Type B pancreatic cell (in vitro differentiated cells): ENCODE measurements around the gene RAP1GAP2. TPM values are rescaled to one million over a fixed set of nuclear protein-coding genes. Genes with fewer than 3 reads are reported as not detected.

ENCODE experiments used
- DNase-seq: peaks from one replicate; pipeline ENCODE4 v3.0.0; 2021; ENCODE audit warnings: mixed read lengths; ENCODE audit not compliant: unreplicated experiment; ENCODE audit errors: extremely low spot score
- H3K27ac Mint-ChIP-seq: 2 replicates; pipeline ENCODE4 v1.8.0; 2021; ENCODE audit warnings: mild to moderate bottlenecking, mixed read lengths
- H3K27me3 Mint-ChIP-seq: 2 replicates; pipeline ENCODE4 v1.8.0; 2021; ENCODE audit warnings: mixed read lengths
- H3K36me3 Mint-ChIP-seq: 2 replicates; pipeline ENCODE4 v1.8.0; 2021; ENCODE audit warnings: mixed read lengths
- H3K4me1 Mint-ChIP-seq: one replicate; pipeline ENCODE4 v1.8.0; 2021; ENCODE audit warnings: mixed read lengths; ENCODE audit not compliant: unreplicated experiment
- H3K4me3 Mint-ChIP-seq: 2 replicates; pipeline ENCODE4 v1.8.0; 2021; ENCODE audit warnings: mild to moderate bottlenecking, mixed read lengths
- H3K9me3 Mint-ChIP-seq: 2 replicates; pipeline ENCODE4 v1.8.0; 2021; ENCODE audit warnings: mixed read lengths
- total RNA-seq: library from RNA; stranded (reverse); gene quantifications from 2 replicates; pipeline ENCODE4 v1.2.1, GENCODE V29; 2021; ENCODE audit warnings: low replicate concordance
- TF ChIP-seq, protein P1 (sequence below): fragments of 200-600 bp; sonication (generic); conservative IDR thresholded peaks from 2 replicates; pipeline ENCODE4 v1.5.0; 2021; ENCODE audit warnings: antibody characterized with exemption, mild to moderate bottlenecking

RAP1GAP2 gene
- total RNA-seq, 1 donor from 2014 or later = 49.7 TPM

DNA sequence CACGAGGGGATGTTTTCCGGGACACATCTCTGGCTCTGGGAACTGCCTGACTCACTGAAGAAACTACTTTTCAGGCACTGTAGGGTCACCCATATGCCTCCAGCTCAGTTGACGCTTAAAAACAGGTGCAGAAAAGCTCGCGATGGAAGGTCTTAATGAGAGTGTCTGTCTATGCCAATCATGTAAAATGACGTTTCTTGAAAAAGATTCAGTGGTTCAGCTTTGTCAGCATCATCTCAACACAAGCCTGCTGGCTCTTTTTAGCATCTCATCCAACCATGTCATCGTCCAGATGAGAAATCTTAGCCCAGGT, 239.7 kb downstream of the RAP1GAP2 start:
- Mint-ChIP-seq H3K4me1 (no peaks in the 10 kb centered on the region), H3K36me3 (no peaks in the 10 kb centered on the region), H3K27ac (no peak overlapping the region), H3K27me3 (no peaks in the 10 kb centered on the region), H3K9me3 (no peaks in the 10 kb centered on the region), H3K4me3 (no peak overlapping the region)
- TF ChIP-seq, protein P1, sequence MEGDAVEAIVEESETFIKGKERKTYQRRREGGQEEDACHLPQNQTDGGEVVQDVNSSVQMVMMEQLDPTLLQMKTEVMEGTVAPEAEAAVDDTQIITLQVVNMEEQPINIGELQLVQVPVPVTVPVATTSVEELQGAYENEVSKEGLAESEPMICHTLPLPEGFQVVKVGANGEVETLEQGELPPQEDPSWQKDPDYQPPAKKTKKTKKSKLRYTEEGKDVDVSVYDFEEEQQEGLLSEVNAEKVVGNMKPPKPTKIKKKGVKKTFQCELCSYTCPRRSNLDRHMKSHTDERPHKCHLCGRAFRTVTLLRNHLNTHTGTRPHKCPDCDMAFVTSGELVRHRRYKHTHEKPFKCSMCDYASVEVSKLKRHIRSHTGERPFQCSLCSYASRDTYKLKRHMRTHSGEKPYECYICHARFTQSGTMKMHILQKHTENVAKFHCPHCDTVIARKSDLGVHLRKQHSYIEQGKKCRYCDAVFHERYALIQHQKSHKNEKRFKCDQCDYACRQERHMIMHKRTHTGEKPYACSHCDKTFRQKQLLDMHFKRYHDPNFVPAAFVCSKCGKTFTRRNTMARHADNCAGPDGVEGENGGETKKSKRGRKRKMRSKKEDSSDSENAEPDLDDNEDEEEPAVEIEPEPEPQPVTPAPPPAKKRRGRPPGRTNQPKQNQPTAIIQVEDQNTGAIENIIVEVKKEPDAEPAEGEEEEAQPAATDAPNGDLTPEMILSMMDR = no peak
- no peak for DNase-seq

DNA sequence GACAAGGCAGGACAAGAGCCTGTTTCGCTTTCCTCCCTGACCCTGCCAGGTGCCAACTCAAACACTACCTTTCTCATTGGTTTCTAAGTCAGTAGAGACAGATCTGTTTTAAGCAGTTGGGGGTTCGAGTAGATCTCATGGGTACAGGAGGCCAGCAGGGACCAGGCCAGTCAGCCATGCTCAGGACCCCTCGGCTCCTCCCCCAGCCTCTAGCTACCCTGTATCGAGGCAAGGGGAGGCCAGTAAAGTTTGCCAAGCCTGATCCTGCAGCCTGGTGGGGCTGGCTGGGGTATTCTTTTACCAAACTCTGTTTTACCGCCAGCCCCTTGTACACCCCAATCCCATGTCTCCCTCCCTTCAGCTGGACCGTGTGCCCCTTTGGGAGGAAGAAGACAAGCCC, 240.6 kb downstream of the RAP1GAP2 start:
- Mint-ChIP-seq H3K9me3 (no peaks in the 10 kb centered on the region), H3K36me3 (no peaks in the 10 kb centered on the region), H3K4me1 (no peaks in the 10 kb centered on the region), H3K4me3 (no peak overlapping the region), H3K27ac (no peak overlapping the region), H3K27me3 (peaks cover 3% of the 10 kb centered on the region)
- DNase-seq = no peak
- TF ChIP-seq, protein P1 = no peak

DNA sequence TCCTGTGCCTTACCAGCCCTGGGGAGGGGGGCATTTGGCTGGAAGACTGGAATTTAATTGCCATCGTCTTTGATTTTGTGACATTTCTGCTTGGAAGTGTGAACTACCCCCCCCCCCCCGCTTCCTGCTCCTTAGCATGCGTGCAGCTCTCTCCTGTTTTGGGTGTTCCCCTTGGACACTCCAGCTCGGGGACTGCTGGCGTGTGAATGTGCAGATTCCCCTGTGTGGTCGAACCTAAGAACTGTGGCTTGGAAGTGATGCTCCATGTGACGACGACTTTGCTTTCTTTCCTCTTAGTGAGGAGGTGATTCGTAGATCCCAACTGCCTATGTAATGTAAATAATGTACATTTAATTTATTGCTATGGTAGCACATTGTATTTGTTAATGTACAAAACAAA, 241.0 kb downstream of the RAP1GAP2 start:
- H3K9me3 Mint-ChIP-seq = no peaks in the 10 kb centered on the region
- H3K4me3 Mint-ChIP-seq = no peak overlapping the region
- no peaks in the 10 kb centered on the region for H3K36me3 Mint-ChIP-seq
- no peak for DNase-seq
- H3K27ac Mint-ChIP-seq = no peak overlapping the region
- TF ChIP-seq, protein P1 = no peak
- H3K4me1 Mint-ChIP-seq = no peaks in the 10 kb centered on the region
- H3K27me3 Mint-ChIP-seq = peaks cover 3% of the 10 kb centered on the region

DNA sequence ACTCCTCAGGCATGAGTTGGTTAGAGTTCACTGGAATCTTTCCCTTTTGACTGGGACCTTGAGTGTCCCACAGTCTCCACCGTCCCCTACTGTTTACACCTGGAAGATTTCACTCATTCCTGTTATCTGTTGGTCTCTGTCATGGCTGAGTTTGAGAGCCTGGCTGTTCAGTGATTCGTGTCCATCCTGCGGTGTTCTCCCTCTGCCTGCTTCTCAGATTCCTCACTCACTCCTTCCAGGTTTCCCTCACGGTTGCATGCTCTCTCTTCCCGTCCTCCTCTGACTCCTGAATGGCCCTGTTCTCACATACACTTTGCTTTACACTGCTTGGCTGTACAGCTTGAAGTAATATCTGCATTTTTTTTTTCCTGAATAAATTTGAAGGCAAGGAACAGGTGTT, 242.7 kb downstream of the RAP1GAP2 start:
- TF ChIP-seq, protein P1 = no peak
- no peaks in the 10 kb centered on the region for H3K9me3 Mint-ChIP-seq
- H3K27ac Mint-ChIP-seq = no peak overlapping the region
- DNase-seq = no peak
- no peak overlapping the region for H3K4me3 Mint-ChIP-seq
- no peaks in the 10 kb centered on the region for H3K36me3 Mint-ChIP-seq
- no peaks in the 10 kb centered on the region for H3K4me1 Mint-ChIP-seq
- H3K27me3 Mint-ChIP-seq = peaks cover 3% of the 10 kb centered on the region

DNA sequence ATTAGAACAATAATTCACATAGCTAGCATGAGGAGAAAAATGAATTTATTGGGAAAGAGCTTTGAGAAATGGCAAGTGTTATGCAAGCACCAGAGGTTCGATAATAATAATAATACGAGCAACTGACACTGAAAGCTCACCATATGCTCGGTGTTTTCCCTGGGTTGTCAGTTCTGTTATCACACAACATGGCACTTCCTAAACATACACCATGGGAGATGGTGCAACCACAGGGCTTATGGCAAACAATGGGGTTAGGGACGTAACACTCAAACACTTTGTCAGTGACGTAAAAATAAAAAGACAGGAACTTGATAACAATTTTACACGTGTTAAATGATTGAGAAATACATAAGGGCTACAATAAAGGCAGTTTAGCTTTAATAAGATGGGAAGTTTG, 243.5 kb downstream of the RAP1GAP2 start:
- Mint-ChIP-seq H3K9me3 (peaks cover 4% of the 10 kb centered on the region), H3K4me3 (no peak overlapping the region), H3K36me3 (no peaks in the 10 kb centered on the region), H3K27me3 (peaks cover 3% of the 10 kb centered on the region), H3K4me1 (no peaks in the 10 kb centered on the region), H3K27ac (no peak overlapping the region)
- DNase-seq = no peak
- TF ChIP-seq, protein P1 = no peak

DNA sequence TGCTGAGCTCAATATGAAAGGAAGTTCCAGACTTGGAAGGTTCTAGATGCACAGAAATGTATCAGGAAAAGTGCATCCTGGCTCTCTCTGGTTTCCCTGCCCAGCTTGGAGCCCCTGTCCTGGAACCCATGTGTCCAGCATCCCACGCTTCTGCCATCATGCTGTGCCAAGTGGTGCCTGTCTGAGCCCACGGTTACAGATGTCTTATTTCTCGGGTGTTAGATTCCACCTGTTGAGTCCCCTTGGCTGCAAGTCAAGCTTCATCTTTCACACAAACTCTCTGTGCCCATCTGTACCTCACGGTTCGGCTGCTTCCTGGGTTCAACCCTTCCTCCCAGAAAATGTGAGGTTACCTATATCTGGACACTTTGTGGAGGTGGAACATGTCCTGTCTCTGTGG, 244.6 kb downstream of the RAP1GAP2 start:
- H3K36me3 Mint-ChIP-seq = no peaks in the 10 kb centered on the region
- peaks cover 3% of the 10 kb centered on the region for H3K27me3 Mint-ChIP-seq
- H3K9me3 Mint-ChIP-seq = peaks cover 4% of the 10 kb centered on the region
- no peak for DNase-seq
- no peak overlapping the region for H3K4me3 Mint-ChIP-seq
- TF ChIP-seq, protein P1 = no peak
- no peaks in the 10 kb centered on the region for H3K4me1 Mint-ChIP-seq
- no peak overlapping the region for H3K27ac Mint-ChIP-seq
